ENCODE results near the gene KRT26.
A peak's percentile ranks its signal among the peaks of the same experiment; 100 is the strongest.
"Not testable (repeated sequence)": the region's sequence is repeated elsewhere in the genome, so short reads cannot be mapped to it uniquely, and the experiment has no call there.

Gene KRT26

GRCh38 chr17:40772101-40772500 is at the start of gene KRT26:
Gene KRT26 (minus strand): TSS chr17:40772201. CDS start chr17:40772113, 88 bp downstream.
- no peaks in the 10 kb centered on the region for H3K4me1 Mint-ChIP-seq (ENCODE audit: low read depth)
- no peak within 1 kb of the TSS for H3K4me3 Mint-ChIP-seq
- H3K36me3 Mint-ChIP-seq (ENCODE audit: low read depth): no peaks in the 10 kb centered on the region
- DNase-seq (ENCODE audit: low spot score): no peak
- H3K9me3 Mint-ChIP-seq: no peaks in the 10 kb centered on the region
- H3K27ac Mint-ChIP-seq: no peak within 1 kb of the TSS
- H3K27me3 Mint-ChIP-seq (ENCODE audit: low read depth): peaks cover 36% of the 10 kb centered on the region

- Mint-ChIP-seq H3K36me3 (ENCODE audit: low read depth) (peaks cover 35% of the 10 kb centered on the region), H3K9me3 (peaks cover 21% of the 10 kb centered on the region), H3K4me3 (no peak overlapping the region), H3K27ac (no peak overlapping the region), H3K27me3 (ENCODE audit: low read depth) (no peaks in the 10 kb centered on the region), H3K4me1 (ENCODE audit: low read depth) (peaks cover 37% of the 10 kb centered on the region)
- DNase-seq (ENCODE audit: low spot score): no peak
Measured at GRCh38 chr17:40821536-40821935, 49.5 kb upstream of the KRT26 start.

GRCh38 chr17:40820228-40820838 is 48.3 kb upstream of the KRT26 start:
- Mint-ChIP-seq H3K27ac (peak overlapping the region; percentile 17), H3K27me3 (ENCODE audit: low read depth) (no peaks in the 10 kb centered on the region), H3K4me3 (peak overlapping the region; percentile 79), H3K4me1 (ENCODE audit: low read depth) (peaks cover 36% of the 10 kb centered on the region), H3K9me3 (peaks cover 21% of the 10 kb centered on the region), H3K36me3 (ENCODE audit: low read depth) (peaks cover 37% of the 10 kb centered on the region)
- DNase-seq (ENCODE audit: low spot score): no peak

- DNase-seq (ENCODE audit: low spot score): no peak
- H3K27me3 Mint-ChIP-seq (ENCODE audit: low read depth): peaks cover under 1% of the 10 kb centered on the region
Measured at GRCh38 chr17:40819528-40820125, 47.6 kb upstream of the KRT26 start.

GRCh38 chr17:40818733-40819527 is 46.9 kb upstream of the KRT26 start:
- Mint-ChIP-seq H3K9me3 (peaks cover 21% of the 10 kb centered on the region), H3K27ac (peak overlapping the region; percentile 91), H3K4me3 (peak overlapping the region; percentile 95), H3K4me1 (ENCODE audit: low read depth) (peaks cover 28% of the 10 kb centered on the region), H3K36me3 (ENCODE audit: low read depth) (peaks cover 37% of the 10 kb centered on the region), H3K27me3 (ENCODE audit: low read depth) (peaks cover 7% of the 10 kb centered on the region)
- peak; percentile 90 for DNase-seq (ENCODE audit: low spot score)

More at GRCh38 chr17:40819528-40820125, 47.6 kb upstream of the KRT26 start:
- peaks cover 34% of the 10 kb centered on the region for H3K4me1 Mint-ChIP-seq (ENCODE audit: low read depth)
- H3K4me3 Mint-ChIP-seq: peak overlapping the region; percentile 79
- peak overlapping the region; percentile 81 for H3K27ac Mint-ChIP-seq
- H3K36me3 Mint-ChIP-seq (ENCODE audit: low read depth): peaks cover 37% of the 10 kb centered on the region
- peaks cover 21% of the 10 kb centered on the region for H3K9me3 Mint-ChIP-seq

- H3K4me3 Mint-ChIP-seq: peak overlapping the region; percentile 95
- peaks cover 28% of the 10 kb centered on the region for H3K4me1 Mint-ChIP-seq (ENCODE audit: low read depth)
- peak overlapping the region; percentile 91 for H3K27ac Mint-ChIP-seq
- peaks cover 21% of the 10 kb centered on the region for H3K9me3 Mint-ChIP-seq
- H3K27me3 Mint-ChIP-seq (ENCODE audit: low read depth): peaks cover 11% of the 10 kb centered on the region
- no peak for DNase-seq (ENCODE audit: low spot score)
- peaks cover 37% of the 10 kb centered on the region for H3K36me3 Mint-ChIP-seq (ENCODE audit: low read depth)
Measured at GRCh38 chr17:40818343-40818732, 46.3 kb upstream of the KRT26 start.

GRCh38 chr17:40817103-40817682 is 45.2 kb upstream of the KRT26 start:
- H3K4me1 Mint-ChIP-seq (ENCODE audit: low read depth): peaks cover 26% of the 10 kb centered on the region
- H3K27ac Mint-ChIP-seq: peak overlapping the region; percentile 63
- DNase-seq (ENCODE audit: low spot score): no peak
- H3K27me3 Mint-ChIP-seq (ENCODE audit: low read depth): peaks cover 19% of the 10 kb centered on the region
- peaks cover 21% of the 10 kb centered on the region for H3K9me3 Mint-ChIP-seq
- H3K4me3 Mint-ChIP-seq: peak overlapping the region; percentile 86
- H3K36me3 Mint-ChIP-seq (ENCODE audit: low read depth): peaks cover 34% of the 10 kb centered on the region

GRCh38 chr17:40816569-40816968 is 44.6 kb upstream of the KRT26 start:
- Mint-ChIP-seq H3K9me3 (peaks cover 21% of the 10 kb centered on the region), H3K36me3 (ENCODE audit: low read depth) (peaks cover 33% of the 10 kb centered on the region), H3K4me3 (peak overlapping the region; percentile 30), H3K4me1 (ENCODE audit: low read depth) (peaks cover 26% of the 10 kb centered on the region), H3K27me3 (ENCODE audit: low read depth) (peaks cover 24% of the 10 kb centered on the region), H3K27ac (no peak overlapping the region)
- no peak for DNase-seq (ENCODE audit: low spot score)

- H3K27ac Mint-ChIP-seq: no peak overlapping the region
- H3K9me3 Mint-ChIP-seq: peaks cover 20% of the 10 kb centered on the region
- H3K4me1 Mint-ChIP-seq (ENCODE audit: low read depth): peaks cover 22% of the 10 kb centered on the region
- H3K36me3 Mint-ChIP-seq (ENCODE audit: low read depth): peaks cover 31% of the 10 kb centered on the region
- no peak for DNase-seq (ENCODE audit: low spot score)
- H3K4me3 Mint-ChIP-seq: no peak overlapping the region
- H3K27me3 Mint-ChIP-seq (ENCODE audit: low read depth): peaks cover 34% of the 10 kb centered on the region
Measured at GRCh38 chr17:40815381-40815780, 43.4 kb upstream of the KRT26 start.

- H3K27me3 Mint-ChIP-seq (ENCODE audit: low read depth): peaks cover 42% of the 10 kb centered on the region
- H3K4me1 Mint-ChIP-seq (ENCODE audit: low read depth): peaks cover 16% of the 10 kb centered on the region
- not testable (repeated sequence) for H3K27ac Mint-ChIP-seq; DNase-seq (ENCODE audit: low spot score); H3K4me3 Mint-ChIP-seq
- peaks cover 13% of the 10 kb centered on the region for H3K9me3 Mint-ChIP-seq
- H3K36me3 Mint-ChIP-seq (ENCODE audit: low read depth): peaks cover 24% of the 10 kb centered on the region
Measured at GRCh38 chr17:40814657-40815056, 42.7 kb upstream of the KRT26 start.

- DNase-seq (ENCODE audit: low spot score): no peak
- Mint-ChIP-seq H3K27ac (no peak overlapping the region), H3K27me3 (ENCODE audit: low read depth) (peaks cover 48% of the 10 kb centered on the region), H3K4me1 (ENCODE audit: low read depth) (peaks cover 13% of the 10 kb centered on the region), H3K36me3 (ENCODE audit: low read depth) (peaks cover 21% of the 10 kb centered on the region), H3K9me3 (peaks cover 10% of the 10 kb centered on the region), H3K4me3 (no peak overlapping the region)
Measured at GRCh38 chr17:40813804-40814203, 41.8 kb upstream of the KRT26 start.

GRCh38 chr17:40812639-40813038 is 40.6 kb upstream of the KRT26 start:
- Mint-ChIP-seq H3K9me3 (peaks cover 7% of the 10 kb centered on the region), H3K4me3 (no peak overlapping the region), H3K27ac (no peak overlapping the region)

GRCh38 chr17:40810494-40810893 is 38.5 kb upstream of the KRT26 start:
- Mint-ChIP-seq H3K4me3 (no peak overlapping the region), H3K9me3 (no peaks in the 10 kb centered on the region), H3K27ac (no peak overlapping the region), H3K27me3 (ENCODE audit: low read depth) (peaks cover 73% of the 10 kb centered on the region), H3K36me3 (ENCODE audit: low read depth) (no peaks in the 10 kb centered on the region), H3K4me1 (ENCODE audit: low read depth) (no peaks in the 10 kb centered on the region)
- no peak for DNase-seq (ENCODE audit: low spot score)

More at GRCh38 chr17:40812639-40813038, 40.6 kb upstream of the KRT26 start:
- DNase-seq (ENCODE audit: low spot score): no peak
- Mint-ChIP-seq H3K36me3 (ENCODE audit: low read depth) (peaks cover 12% of the 10 kb centered on the region), H3K27me3 (ENCODE audit: low read depth) (peaks cover 56% of the 10 kb centered on the region), H3K4me1 (ENCODE audit: low read depth) (peaks cover 8% of the 10 kb centered on the region)
